HCEC 1CT (cell line): Measurements from ENCODE around the gene ISCU.

Source experiments
- DNase-seq: peaks from one replicate; pipeline ENCODE4 v3.0.0-alpha.2; 2017

The ISCU gene

DNA sequence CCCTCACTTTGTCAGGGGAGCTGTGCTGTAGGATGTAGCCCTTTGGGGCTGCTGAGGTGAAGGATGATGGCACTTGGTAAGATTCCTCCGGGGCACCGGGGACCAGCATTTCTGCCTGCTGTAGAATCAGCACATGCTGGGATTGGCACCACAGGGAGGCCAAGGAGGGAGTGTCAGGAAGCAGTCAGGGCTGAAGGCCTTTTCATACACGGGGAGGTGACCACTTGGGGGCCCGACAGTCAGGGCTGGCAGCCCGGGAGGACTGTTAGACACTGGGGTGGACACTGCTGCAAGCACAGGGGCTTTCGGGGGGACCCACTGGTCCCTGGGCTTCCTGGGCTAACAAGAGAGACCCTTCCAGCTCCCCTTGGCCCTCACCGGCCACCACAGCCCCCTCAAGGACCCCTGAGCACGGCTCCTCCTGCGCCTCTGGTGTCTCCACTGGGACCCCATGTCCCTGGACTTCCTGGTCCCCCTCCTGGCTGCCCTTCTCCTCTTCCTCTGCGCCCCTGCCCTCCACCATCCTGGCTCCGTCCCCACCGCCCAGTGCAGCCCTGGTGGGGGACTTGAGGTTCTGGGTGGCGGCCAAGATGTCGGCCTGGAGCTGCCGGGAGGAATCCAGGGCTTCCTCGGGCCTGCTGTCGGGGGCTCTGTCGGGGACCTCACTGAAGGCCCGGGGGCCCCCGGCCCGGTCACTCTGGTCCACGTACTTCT lies 29.0 kb downstream of the ISCU start:
- DNase-seq = no peak

DNA sequence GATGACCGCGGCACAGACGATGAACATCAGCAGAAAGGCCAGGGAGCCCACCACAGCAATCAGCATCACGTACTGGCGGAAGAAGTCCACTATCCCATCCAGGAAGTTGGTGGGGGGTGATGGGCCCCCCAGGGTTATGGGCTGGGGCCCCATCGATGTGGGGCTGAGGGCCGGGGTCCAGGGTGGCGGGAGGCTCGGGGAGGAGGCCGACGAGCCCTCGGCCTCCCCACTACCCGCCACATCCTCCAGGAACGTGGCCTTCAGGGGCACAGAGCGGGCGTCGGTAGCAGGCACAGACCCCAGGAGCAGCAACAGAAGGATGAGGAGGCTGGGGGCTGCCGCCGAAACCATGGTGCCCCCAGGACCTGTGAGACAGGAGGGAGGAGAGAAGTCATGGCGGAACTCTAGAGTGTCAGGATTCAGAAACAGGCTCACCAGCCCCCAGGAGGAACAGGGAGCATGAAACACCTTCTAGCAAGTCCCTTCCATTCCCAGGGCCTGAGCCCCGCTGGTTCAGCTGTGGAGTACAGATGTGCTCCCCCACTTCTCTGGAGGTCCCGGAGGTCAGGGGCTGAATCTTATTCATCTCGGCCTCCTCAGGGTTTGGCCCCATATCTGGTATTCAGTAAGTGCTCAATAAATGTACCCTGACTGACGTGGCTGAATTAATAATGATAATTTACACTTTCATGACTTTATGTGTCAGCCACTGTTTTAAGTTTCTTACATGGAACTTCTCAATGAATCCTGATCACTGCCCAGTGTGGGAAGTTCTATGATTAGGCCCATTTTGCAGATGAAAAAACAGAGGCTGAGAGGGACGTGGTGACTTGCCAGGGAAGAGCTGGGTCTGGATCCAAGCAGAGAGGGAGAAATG lies 29.9 kb downstream of the ISCU start:
- no peak for DNase-seq

DNA sequence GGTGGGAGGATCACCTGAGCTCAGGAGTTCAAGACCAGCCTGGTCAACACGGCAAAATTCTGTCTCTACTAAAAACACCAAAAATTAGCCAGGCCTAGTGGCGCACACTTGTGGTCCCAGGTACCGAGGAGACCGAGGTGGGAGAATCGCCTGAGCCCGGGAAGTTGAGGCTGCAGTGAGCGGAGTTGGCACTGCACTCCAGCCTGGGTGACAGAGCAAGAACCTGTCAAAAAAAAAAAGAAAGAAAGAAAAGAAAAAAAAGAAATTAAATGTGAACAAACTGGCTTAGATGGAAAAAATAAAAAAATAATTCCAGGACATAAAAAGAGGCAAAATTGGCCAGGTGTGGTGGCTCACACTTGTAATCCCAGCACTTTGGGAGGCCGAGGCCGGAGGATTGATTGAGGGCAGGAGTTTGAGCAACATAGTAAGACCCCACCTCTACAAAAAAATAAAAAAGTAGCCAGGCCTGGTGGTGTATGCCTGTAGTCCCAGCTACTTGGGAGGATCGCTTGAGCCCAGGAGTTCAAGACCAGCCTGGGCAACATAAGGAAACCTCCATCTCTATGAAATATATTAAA lies 32.0 kb downstream of the ISCU start:
- no peak for DNase-seq

DNA sequence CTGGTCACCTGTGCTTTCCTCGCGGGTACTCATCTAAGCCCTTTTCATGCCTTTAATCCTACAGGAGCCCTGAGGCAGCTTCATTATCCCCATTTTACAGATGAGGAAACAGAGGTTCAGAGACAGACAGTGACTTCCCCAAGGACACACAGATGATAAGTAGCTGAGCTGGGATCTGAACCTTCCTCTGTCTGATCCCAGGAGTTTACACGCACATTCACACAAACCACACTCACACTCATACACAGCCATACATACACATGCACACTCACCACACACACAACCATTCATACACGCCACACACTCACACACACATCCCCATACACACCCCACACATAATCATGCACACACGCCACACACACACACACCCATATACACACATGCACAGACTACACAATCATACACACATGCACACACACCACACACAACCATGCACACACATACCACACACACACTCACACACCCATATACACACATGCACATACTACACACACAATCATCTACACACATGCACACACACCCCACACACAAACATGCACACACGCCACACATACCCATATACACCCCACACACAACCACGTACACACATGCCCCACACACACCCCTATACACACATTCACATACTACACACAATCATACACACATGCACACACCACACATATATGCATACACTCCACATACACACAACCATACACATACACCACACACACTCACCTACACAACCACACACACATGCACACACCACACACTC lies 32.7 kb downstream of the ISCU start:
- no peak for DNase-seq

DNA sequence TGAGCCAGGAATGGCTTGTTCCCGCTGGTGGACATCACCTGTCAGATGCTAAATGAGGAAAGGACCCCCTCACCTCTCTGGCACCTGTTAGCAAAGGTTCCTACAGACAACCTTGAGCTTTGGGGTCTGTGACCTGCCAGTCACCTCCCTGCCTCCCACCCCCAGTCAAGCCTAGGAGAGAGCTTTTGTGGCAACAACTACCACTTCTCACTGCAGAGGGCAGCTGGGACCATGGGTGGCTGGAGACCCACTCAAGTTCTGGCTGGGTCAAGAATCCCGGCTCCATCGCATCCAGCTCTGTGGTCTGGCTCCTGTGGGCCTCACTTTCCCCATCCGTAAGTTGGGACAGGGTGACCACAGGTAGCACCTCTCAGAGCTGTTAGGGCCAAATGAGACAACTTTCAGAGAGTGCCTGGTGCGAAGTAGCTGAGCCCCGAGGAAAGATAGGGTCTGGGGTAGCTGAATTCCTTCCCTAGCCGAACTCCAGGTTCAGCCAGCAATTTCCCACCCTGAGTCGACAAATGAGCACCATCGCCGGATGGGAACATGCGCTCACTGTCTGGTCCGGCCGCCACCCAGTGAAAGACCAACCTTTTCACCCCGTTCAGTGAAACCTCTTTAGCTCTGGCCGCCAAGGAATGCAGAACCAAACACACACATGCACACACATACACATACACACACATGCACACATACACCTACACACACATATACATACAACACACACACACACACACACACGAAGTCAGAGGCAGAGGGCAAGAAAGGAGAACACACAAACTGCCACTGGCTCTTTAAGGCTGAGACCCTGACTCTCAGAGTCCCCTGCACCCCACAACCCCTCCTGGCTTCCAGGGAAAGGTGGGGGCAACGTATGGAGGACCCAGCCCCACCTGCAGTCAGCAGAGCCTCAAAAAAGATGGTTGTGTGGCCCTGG lies 33.6 kb downstream of the ISCU start:
- no peak for DNase-seq

DNA sequence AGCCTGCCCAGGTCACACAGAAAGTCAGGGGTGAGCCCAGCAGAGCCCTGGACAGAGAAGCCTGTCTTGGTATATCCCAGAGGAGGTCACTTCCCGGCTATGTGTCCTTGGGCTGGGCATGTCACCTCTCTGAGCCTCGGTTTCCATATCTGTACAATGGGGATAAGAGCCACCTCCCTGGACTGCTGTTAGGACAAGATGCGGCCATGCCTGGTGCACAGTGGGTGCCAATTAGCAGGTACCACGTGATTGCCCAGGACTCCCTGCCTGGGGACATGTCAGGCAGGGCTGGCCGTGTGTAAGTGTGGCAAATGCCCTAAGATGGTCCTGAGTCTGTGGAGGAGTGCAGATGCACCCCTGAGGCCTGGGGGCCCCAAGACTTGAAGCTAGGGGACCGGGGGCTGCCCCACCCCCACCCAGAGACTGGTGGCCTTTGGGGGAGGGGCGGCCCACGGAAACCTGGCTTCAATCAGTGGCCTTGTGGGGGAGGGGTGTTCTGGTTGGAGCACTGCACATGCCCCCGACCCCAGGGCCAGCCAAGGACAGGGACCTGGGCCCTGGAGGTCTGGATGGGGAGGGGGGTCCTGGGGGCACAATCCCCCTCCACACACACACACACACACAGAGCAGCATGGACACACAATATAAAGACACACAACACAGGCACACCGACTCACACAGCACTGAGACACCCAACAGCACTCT lies 34.6 kb downstream of the ISCU start:
- DNase-seq = no peak

DNA sequence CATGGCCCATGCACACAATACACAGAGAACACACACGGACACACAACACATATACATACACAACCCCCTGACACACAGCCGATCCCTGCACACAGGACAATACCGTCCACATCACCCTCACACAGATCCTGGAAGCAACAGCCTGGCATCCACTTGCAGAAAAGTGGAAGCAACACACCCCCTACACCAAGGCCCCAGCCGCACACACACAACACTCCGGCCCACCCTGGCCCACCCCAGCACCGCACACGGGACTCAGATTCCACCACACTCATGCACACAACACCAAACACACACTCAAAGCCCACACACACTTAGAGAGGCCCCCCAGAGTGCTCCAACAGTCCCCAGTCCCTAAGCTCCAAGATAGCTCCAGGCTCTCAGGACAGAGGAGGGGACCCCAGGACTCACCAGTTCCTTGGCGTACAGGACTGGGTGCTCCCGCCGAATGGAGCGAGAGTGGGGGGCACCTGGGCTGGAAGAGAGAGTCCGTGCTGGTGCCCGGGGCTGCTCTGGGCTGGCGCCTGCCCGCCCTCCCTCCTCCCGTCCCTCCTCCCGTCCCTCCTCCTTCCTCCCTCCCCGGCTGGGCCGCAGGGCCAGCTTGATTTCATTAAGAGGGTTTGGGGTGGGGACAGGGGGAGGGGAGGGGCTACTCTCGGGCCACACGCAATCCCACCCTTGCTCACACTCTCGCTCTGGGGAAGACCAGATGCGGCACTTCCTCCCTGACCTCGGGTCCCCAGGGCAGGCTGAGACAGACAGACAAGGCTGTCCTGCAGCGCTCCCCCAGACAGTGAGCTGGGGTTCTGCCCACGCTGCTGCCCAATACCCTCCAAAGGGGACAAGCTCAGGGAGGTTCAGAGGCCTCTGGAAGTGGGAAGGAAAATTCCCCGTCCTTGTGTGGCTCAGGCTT lies 35.4 kb downstream of the ISCU start, which contains the start of gene TMEM119:
Gene TMEM119, minus strand, starts transcription at position 526 of the 913 bp plus-strand sequence. CDS start 5,701 bp downstream, outside the sequence.
- peak; percentile 75 for DNase-seq

DNA sequence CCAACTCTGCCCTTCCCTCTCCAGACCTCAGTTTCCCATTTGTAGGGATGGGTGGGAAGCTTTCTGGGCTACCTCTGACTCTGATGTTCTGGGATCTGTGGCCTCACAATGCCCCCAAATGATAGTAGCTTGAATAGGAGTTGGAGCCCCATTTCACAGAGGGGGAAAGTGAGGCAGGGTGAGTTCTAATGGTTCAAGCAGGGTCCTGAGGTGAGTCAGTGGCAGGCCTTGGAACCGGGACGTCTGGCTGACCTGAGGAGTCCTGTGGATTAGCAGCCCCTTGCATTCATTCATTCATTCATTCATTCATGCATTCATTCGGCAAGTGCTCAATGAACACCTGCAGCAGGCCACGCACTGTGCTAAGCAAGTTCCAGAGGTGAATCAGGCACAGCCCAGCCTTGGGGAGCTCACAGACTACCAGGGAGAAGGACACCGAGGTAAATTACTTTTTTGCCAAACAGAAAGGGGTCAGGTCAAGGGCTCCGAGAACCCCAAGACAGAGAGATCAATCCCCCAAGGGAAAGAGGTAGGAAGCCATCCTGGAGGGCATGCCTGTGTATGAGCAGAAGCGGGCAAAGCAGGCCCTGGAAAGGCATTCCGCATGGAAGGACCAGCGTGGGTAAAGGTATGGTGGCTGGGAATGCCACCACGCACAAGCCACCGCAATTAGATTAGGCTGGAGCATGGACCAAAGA lies 36.3 kb downstream of the ISCU start:
- no peak for DNase-seq

DNA sequence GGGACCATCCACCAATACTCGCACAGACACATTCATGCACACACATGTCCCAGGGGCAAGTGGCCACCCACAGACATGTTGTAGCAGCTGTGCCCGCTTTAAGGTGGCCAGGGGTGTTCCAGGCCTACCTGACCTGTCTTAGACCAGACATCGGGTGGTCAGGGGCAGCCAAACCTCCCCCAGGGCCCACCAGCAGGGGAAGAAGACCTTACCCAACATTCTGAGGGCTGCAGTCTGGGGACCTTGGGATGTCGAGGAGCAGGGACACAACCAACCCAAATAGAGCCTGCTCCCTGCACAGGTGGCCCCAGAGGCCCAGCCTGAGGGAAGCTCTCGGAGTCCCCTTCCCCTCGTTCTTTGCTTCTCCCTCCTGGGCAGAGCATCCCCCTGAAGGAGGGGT lies 37.1 kb downstream of the ISCU start:
- DNase-seq = no peak

DNA sequence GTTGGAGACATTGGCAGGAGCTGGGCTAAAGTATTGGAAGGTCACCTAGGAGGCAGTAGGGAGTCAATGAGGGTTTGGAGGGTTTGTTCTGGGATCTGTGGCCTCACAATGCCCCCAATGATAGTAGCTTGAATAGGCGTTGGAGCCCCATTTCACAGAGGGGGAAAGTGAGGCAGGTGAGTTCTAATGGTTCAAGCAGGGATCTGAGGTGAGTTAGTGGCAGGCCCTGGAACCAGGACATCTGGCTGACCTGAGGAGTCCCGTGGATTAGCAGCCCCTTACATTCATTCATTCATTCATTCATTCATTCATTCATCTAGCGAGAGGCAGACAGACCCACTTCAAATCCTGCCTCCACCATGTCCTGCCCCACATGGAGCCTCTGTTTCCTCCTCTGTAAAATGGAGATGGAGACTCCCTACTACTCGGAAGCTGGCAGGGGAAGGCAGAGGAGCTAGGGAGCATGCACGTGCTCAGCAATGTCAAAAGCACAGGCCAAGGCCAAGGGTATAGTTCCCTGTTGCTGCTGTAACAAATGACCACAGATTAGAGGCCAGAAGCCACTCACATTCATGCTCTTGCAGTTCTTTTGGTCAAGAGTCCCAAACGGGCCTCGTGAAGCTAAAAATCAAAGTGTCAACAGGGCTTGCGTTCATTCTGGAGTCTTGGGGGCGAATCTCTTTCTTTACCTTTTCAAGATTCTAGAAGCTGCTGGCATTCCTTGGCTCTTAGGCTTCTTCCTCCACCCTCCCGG lies 37.7 kb downstream of the ISCU start:
- no peak for DNase-seq

DNA sequence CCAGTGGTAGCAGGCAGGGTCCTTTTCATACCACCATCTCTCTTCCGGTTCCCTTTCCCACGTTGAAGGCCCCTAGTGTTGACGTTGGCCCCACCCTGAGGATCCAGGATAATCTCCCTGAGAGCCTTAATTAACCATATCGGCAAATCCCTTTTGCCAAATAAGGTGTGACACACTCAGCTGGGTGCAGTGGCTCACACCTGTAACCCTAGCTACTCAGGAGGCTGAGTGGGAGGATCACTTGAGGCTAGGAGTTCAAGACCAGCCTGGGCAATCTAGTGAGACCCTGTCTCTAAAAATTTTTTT lies 38.3 kb downstream of the ISCU start:
- DNase-seq = no peak

DNA sequence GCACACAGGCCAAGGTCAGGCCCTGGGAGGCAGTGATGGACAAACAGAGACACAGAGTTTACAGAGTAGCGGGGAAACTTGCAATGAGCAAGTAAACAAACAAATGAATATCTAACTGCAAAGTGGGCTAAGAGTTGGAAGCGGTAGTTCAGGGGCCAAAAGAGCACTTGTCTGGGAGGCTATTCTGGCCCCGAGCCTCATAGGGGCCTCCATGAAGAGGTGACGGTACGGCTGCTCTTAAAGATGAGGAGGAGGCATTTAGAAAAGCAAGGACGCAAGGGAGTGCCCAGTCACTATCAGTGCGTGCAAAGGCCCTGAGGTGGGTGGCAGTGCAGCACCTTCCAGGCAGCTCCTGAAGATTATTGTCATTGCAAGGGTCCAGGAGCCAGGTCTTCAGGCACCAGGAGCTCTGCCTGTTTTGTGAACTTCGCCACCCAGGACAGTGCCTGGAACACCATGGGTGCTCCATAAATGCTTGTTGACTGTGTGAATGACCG lies 39.9 kb downstream of the ISCU start:
- no peak for DNase-seq

DNA sequence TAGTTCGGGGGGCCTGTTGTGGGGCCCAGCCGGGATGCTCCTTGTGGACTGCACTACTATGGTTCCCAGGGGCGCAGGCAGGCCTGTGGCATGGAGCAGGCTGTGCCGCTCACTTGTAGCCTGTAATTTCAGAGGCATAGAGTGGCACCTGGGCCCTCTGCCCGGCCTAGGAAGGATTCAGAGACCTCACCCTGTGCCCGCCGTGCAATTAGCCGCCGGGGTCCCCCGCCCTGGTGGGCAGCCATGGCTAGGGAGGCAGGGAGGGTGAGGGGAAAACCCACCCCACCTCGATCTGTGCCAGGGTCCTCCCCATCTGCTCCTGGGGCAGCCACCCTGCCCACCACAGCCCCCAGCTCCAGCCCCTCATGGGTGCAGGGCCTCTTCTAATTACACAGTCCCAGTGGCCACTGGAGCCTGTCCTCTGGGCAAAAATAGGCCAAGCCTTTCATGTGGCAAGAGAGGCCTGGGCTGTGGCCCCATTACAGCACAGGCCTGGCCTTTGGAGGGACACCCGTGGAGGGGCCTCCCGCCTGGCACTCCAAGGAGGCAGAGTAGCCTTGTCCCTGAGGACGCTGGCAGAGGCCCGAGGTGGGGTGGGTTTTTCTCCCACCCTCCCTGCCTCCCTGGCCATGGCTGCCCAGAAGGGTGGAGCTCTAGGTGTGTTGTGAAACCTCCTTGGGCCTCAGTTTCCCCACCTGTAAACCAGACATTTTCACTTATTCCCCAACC lies 40.7 kb downstream of the ISCU start:
- DNase-seq = no peak

DNA sequence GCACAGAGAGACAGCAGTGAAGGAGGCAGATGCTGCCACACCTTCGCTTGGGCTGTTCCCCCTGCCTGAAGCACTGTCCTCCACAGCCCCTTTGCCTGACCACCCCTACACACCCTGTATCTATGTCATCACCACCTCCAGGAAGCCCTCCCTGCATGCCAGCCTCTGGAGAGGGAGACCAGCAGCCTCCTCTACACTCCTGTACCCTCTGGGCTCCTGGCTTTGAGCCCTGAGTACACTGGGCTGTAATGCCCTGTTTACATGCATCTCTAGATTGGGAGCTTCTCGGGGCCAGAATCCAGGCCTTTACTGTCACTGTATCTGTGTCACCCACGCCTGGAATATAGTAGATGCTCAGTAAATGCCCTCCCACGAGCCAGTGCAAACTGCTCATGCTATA lies 41.3 kb downstream of the ISCU start:
- DNase-seq = no peak

DNA sequence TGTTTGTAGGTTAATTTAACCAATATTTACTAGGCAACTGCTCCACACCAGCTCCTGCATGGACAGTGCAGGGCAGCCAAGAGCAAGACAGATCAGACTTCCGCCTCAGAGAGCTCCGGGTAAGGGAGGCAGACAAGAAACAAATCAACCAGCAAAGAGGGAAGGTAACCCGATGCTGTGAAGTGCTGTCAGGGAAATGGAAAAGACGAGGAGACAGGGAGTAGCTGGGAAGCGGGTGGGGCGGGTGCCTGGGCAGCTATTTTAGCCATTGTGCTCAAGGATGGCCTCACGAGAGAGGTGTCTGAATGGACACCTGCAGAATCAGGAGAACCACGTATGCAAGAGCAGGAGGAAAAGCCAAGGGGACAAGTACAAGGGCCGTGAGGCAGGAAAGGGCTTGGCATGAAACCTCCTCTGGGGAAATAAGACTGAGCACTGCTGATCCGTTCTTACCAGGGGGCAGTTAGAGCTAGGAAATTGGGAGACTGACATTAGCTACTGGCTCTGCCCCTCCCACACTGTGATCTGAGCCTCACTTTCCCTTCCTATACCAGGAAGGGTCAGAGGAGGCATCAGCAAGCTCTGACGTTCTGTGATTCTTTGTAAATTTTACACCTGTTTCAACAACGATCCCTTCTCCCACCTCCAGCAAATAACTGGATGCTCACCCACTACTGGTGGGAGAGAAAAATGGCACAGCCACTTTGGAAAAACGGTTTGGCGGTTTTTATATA lies 42.0 kb downstream of the ISCU start:
- DNase-seq = no peak

DNA sequence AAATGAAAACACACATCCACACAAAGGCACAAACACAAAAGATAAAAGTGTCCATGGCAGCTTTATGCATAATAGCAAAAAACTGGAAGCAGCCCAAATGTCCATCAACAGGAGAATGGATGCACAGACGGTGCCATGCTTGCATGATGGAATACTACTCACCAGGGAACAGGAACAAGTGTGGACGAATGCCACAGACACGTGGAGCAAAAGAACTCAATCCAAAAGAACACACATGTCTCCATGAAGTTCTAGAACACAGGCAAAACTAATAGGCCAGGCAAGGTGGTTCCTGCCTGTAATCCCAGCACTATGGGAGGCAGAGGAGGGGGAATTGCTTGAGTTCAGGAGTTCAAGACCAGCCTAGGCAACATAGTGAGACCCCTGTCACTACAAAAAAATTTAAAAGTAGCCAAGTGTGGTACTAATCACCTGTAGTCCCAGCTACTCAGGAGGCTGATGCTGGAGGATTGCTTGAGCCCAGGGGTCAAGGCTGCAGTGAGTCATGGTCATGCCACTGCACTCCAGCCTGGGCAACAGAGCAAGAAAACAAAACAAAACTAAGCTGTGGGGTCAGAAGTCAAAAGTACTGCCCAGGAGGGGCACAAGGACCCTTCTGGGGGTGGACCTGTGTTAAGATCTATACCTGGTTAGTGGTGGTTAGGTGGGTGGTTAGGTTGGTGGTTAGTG lies 42.7 kb downstream of the ISCU start:
- peak; percentile 70 for DNase-seq
